Liver (tissue), 9 donors: Measurements from ENCODE around the gene SH3PXD2B. TPM values are rescaled to one million over a fixed set of nuclear protein-coding genes. Genes with fewer than 3 reads are reported as not detected.
"Not testable (repeated sequence)": the region's sequence is repeated elsewhere in the genome, so short reads cannot be mapped to it uniquely, and the experiment has no call there.

Source experiments
- DNase-seq: peaks from one replicate; pipeline ENCODE4 v3.0.0-alpha.2; 2017; ENCODE audit warnings: low spot score
- H3K27ac ChIP-seq, 2 donors: one replicate each; pipeline ENCODE4 v1.7.0; 2013; ENCODE audit warnings: inconsistent platforms in 2 of 2, low read length in 2 of 2, control low read depth in 1 of 2, low read depth in 1 of 2, mild to moderate bottlenecking in 1 of 2
- H3K27me3 ChIP-seq, 4 donors: one replicate each; pipeline versions ENCODE4 v1.6.1 to v1.7.0; 2013; ENCODE audit warnings: low read length in 3 of 4, inconsistent platforms in 1 of 4, mild to moderate bottlenecking in 1 of 4, moderate library complexity in 1 of 4; ENCODE audit not compliant: control insufficient read depth in 4 of 4, insufficient read depth in 4 of 4
- H3K36me3 ChIP-seq, 4 donors: one replicate each; pipeline versions ENCODE4 v1.6.1 to v1.7.0; 2013; ENCODE audit warnings: low read length in 3 of 4, mild to moderate bottlenecking in 3 of 4, low read depth in 1 of 4, moderate library complexity in 1 of 4; ENCODE audit not compliant: control insufficient read depth in 4 of 4, insufficient read depth in 3 of 4
- H3K4me1 ChIP-seq, 4 donors: one replicate each; pipeline versions ENCODE4 v1.6.1 to v1.7.0; 2013; ENCODE audit warnings: low read length in 3 of 4, mild to moderate bottlenecking in 3 of 4, moderate library complexity in 1 of 4; ENCODE audit not compliant: control insufficient read depth in 4 of 4, insufficient read depth in 4 of 4
- H3K4me3 ChIP-seq, 3 donors: one replicate each; pipeline versions ENCODE4 v1.6.1 to v1.7.0; 2013; ENCODE audit warnings: low read length in 3 of 3, control low read depth in 1 of 3, low read depth in 1 of 3, mild to moderate bottlenecking in 1 of 3
- H3K9ac ChIP-seq, 2 donors: one replicate each; pipeline ENCODE4 v1.7.0; 2013; ENCODE audit warnings: low read length in 2 of 2, mild to moderate bottlenecking in 2 of 2, moderate library complexity in 2 of 2, control low read depth in 1 of 2, low read depth in 1 of 2
- H3K9me3 ChIP-seq, 4 donors: one replicate each; pipeline versions ENCODE4 v1.6.1 to v1.7.0; 2013; ENCODE audit warnings: low read length in 3 of 4; ENCODE audit not compliant: control insufficient read depth in 4 of 4
- ATF3 ChIP-seq: IDR thresholded peaks from 2 replicates; pipeline ENCODE4 v1.6.1; 2016; ENCODE audit warnings: antibody characterized with exemption
- EGR1 ChIP-seq, 2 donors: IDR thresholded peaks; 2 replicates each; pipeline ENCODE4 v1.6.1; 2016 to 2018; ENCODE audit warnings: antibody characterized with exemption in 2 of 2, low read depth in 2 of 2
- FOXA1 ChIP-seq: IDR thresholded peaks from 2 replicates; pipeline ENCODE4 v1.6.1; 2016; ENCODE audit warnings: antibody characterized with exemption
- FOXA2 ChIP-seq: IDR thresholded peaks from 2 replicates; pipeline ENCODE4 v1.6.1; 2016; ENCODE audit warnings: antibody characterized with exemption
- GABPA ChIP-seq, 2 donors: IDR thresholded peaks in 1 of 2; conservative IDR thresholded peaks in 1 of 2; 2 replicates each; pipeline ENCODE4 v1.6.1; 2016; ENCODE audit warnings: antibody characterized with exemption in 2 of 2, mild to moderate bottlenecking in 1 of 2, moderate library complexity in 1 of 2
- HNF4A ChIP-seq, 2 donors: conservative IDR thresholded peaks; 2 replicates each; pipeline ENCODE4 v1.6.1; 2016; ENCODE audit warnings: antibody characterized with exemption in 2 of 2, mild to moderate bottlenecking in 2 of 2
- HNF4G ChIP-seq: IDR thresholded peaks from 2 replicates; pipeline ENCODE4 v1.6.1; 2016; ENCODE audit warnings: antibody characterized with exemption
- JUND ChIP-seq, 2 donors: IDR thresholded peaks; 2 replicates each; pipeline ENCODE4 v1.6.1; 2016; ENCODE audit warnings: antibody characterized with exemption in 2 of 2
- NR2F2 ChIP-seq: IDR thresholded peaks from 2 replicates; pipeline ENCODE4 v1.6.1; 2016; ENCODE audit warnings: antibody characterized with exemption
- RAD21 ChIP-seq, 2 donors: IDR thresholded peaks; 2 replicates each; pipeline ENCODE4 v1.6.1; 2016; ENCODE audit warnings: antibody characterized with exemption in 2 of 2, mild to moderate bottlenecking in 2 of 2
- SP1 ChIP-seq: IDR thresholded peaks from 2 replicates; pipeline ENCODE4 v1.6.1; 2018; ENCODE audit warnings: antibody characterized with exemption, mild to moderate bottlenecking
- YY1 ChIP-seq: IDR thresholded peaks from 2 replicates; pipeline ENCODE4 v1.6.1; 2016; ENCODE audit warnings: antibody characterized with exemption, mild to moderate bottlenecking
- ZBTB33 ChIP-seq: IDR thresholded peaks from 2 replicates; pipeline ENCODE4 v1.6.1; 2016; ENCODE audit warnings: antibody characterized with exemption
- WGBS: extraction: QIAGEN DNeasy Blood & Tissue Kit; methylation state at CpG from one replicate; pipeline ENCODE4 v1.1.7; 2013; 5-methylcytosine and 5-hydroxymethylcytosine counted together
- polyA plus RNA-seq, 2 donors: library from polyadenylated mRNA; stranded (reverse) in 1 of 2; unstranded in 1 of 2; fragments of 200-250 nt in 1 of 2; fragments of >200 nt in 1 of 2; fragmentation: Nextera tagmentation in 1 of 2; extraction: Ambion mirVana in 1 of 2; gene quantifications; one replicate each; pipeline versions ENCODE4 v1.2.1 to v1.2.3, GENCODE V29; 2013 to 2015
- total RNA-seq, 2 donors: library from RNA; depleted of rRNA; stranded (reverse); fragments of >200 nt; gene quantifications; one replicate each; pipeline ENCODE4 v1.2.3, GENCODE V29; 2014
- TF ChIP-seq, protein P1 (sequence below): IDR thresholded peaks from 2 replicates; pipeline ENCODE4 v1.6.1; 2016; ENCODE audit warnings: antibody characterized with exemption
- TF ChIP-seq, protein P2 (sequence below): IDR thresholded peaks from 2 replicates; pipeline ENCODE4 v1.6.1; 2016; ENCODE audit warnings: antibody characterized with exemption, mild to moderate bottlenecking
- donor health status: healthy.
- donor health status: healthy.
- donor health status: healthy.
- donor health status: healthy.
- donor health status: healthy.

SH3PXD2B gene
- total and polyA plus RNA-seq, 4 donors: 1.1 to 3.3 (median 2.2) TPM

- Histone ChIP-seq H3K4me1 (peaks cover 5 to 7% (median 6%) of the 10 kb centered on the region in 4 donors), H3K9ac (no peak overlapping the region), H3K4me3 (no peak overlapping the region), H3K27ac (no peak overlapping the region), H3K36me3 (peaks cover 0 to 8% (median 1%) of the 10 kb centered on the region in 4 donors), H3K27me3 (no peaks in the 10 kb centered on the region), H3K9me3 (no peaks in the 10 kb centered on the region)
- no peak for TF ChIP-seq FOXA2
- TF ChIP-seq SP1: no peak
- no peak for TF ChIP-seq ATF3
- TF ChIP-seq FOXA1: no peak
- no peak for TF ChIP-seq ZBTB33
- TF ChIP-seq YY1: no peak
- TF ChIP-seq HNF4G: no peak
- TF ChIP-seq NR2F2: no peak
- TF ChIP-seq HNF4A (conservative IDR thresholded peaks at IDR 0.05): no peak
- no peak for TF ChIP-seq EGR1 (IDR thresholded peaks at IDR 0.05; ENCODE audit: low read depth in 2 of 2)
- no peak for TF ChIP-seq JUND (IDR thresholded peaks at IDR 0.05)
- DNase-seq: no peak
- 97% methylated on average over 26 of the region's 26 CpGs for WGBS
These were observed 103.8 kb downstream of the SH3PXD2B start for GRCh38 chr5:172350212-172351181.

DNA sequence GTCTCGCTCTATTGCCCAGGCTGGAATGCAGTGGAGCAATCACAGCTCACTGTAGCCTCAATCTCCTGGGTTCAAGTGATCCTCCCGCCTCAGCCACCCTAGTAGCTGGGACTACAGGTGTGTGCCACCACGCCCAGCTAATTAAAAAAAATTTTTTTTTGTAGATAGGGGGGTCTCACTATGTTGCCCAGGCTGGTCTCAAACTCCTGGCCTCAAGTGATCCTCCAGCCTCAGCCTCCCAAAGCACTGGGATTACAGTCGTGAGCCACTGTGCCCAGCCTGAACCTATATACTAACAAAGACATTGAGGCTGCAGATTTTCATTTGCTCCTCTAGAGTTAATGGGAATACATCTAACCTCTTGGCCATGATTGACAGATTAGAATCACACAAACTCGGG is 105.6 kb downstream of the SH3PXD2B start:
- H3K27me3 ChIP-seq, DNase-seq, H3K9me3 ChIP-seq, H3K4me3 ChIP-seq, H3K36me3 ChIP-seq, H3K27ac ChIP-seq, H3K9ac ChIP-seq, H3K4me1 ChIP-seq: not testable (repeated sequence)
- whole genome bisulfite sequencing: 88% methylated on average over 5 of the region's 5 CpGs

DNA sequence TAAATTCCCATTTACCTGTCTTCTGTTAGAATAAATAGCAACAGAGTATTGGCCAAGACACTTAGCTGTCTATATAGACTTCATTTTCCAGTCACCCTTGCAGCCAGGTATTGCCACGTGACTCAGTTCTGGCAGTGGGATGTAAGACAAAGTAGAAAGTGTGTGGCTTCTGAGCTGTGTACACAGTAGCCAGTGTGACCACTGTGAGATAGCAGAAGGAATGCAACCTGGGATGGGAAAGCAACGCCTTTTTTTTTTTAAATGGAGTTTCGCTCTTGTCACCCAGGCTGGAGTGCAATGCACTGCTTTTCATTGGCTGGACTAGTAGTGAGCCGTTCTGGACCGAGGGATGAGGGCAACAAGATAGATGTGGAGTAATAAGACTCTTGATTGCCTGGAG is 106.2 kb downstream of the SH3PXD2B start:
- H3K9ac ChIP-seq: no peak overlapping the region
- H3K27ac ChIP-seq: no peak overlapping the region
- H3K27me3 ChIP-seq: no peaks in the 10 kb centered on the region
- H3K4me3 ChIP-seq: no peak overlapping the region
- 95% methylated on average over 5 of the region's 5 CpGs for WGBS
- peaks cover 0 to 8% (median 1%) of the 10 kb centered on the region in 4 donors for H3K36me3 ChIP-seq
- no peak for TF ChIP-seq ZBTB33
- no peak for TF ChIP-seq YY1
- TF ChIP-seq RAD21 (IDR thresholded peaks at IDR 0.05): no peak
- no peak for TF ChIP-seq FOXA2
- no peak for TF ChIP-seq JUND (IDR thresholded peaks at IDR 0.05)
- TF ChIP-seq, protein P1, sequence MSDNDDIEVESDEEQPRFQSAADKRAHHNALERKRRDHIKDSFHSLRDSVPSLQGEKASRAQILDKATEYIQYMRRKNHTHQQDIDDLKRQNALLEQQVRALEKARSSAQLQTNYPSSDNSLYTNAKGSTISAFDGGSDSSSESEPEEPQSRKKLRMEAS: no peak
- TF ChIP-seq NR2F2: no peak
- TF ChIP-seq ATF3: no peak
- TF ChIP-seq, protein P2, sequence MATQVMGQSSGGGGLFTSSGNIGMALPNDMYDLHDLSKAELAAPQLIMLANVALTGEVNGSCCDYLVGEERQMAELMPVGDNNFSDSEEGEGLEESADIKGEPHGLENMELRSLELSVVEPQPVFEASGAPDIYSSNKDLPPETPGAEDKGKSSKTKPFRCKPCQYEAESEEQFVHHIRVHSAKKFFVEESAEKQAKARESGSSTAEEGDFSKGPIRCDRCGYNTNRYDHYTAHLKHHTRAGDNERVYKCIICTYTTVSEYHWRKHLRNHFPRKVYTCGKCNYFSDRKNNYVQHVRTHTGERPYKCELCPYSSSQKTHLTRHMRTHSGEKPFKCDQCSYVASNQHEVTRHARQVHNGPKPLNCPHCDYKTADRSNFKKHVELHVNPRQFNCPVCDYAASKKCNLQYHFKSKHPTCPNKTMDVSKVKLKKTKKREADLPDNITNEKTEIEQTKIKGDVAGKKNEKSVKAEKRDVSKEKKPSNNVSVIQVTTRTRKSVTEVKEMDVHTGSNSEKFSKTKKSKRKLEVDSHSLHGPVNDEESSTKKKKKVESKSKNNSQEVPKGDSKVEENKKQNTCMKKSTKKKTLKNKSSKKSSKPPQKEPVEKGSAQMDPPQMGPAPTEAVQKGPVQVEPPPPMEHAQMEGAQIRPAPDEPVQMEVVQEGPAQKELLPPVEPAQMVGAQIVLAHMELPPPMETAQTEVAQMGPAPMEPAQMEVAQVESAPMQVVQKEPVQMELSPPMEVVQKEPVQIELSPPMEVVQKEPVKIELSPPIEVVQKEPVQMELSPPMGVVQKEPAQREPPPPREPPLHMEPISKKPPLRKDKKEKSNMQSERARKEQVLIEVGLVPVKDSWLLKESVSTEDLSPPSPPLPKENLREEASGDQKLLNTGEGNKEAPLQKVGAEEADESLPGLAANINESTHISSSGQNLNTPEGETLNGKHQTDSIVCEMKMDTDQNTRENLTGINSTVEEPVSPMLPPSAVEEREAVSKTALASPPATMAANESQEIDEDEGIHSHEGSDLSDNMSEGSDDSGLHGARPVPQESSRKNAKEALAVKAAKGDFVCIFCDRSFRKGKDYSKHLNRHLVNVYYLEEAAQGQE: no peak
- no peak for TF ChIP-seq HNF4G
- no peak for TF ChIP-seq GABPA (IDR thresholded peaks at IDR 0.05 in 1 of 2, conservative IDR thresholded peaks at IDR 0.05 in 1 of 2)
- no peaks in the 10 kb centered on the region for H3K9me3 ChIP-seq
- DNase-seq: no peak
- no peaks in the 10 kb centered on the region for H3K4me1 ChIP-seq
